Activated CD8-positive, alpha-beta memory T cell treated with anti-CD3 and anti-CD28 coated beads, Interleukin-2, amount 50 U/mL, for 1 hour (primary cell): ENCODE data around the gene SUPT6H.
A peak's percentile ranks its signal among the peaks of the same experiment; 100 is the strongest.

Source experiments
- DNase-seq: peaks from one replicate; pipeline ENCODE4 v3.0.0-alpha.2; 2020; ENCODE audit errors: extremely low read depth

Gene SUPT6H

DNA sequence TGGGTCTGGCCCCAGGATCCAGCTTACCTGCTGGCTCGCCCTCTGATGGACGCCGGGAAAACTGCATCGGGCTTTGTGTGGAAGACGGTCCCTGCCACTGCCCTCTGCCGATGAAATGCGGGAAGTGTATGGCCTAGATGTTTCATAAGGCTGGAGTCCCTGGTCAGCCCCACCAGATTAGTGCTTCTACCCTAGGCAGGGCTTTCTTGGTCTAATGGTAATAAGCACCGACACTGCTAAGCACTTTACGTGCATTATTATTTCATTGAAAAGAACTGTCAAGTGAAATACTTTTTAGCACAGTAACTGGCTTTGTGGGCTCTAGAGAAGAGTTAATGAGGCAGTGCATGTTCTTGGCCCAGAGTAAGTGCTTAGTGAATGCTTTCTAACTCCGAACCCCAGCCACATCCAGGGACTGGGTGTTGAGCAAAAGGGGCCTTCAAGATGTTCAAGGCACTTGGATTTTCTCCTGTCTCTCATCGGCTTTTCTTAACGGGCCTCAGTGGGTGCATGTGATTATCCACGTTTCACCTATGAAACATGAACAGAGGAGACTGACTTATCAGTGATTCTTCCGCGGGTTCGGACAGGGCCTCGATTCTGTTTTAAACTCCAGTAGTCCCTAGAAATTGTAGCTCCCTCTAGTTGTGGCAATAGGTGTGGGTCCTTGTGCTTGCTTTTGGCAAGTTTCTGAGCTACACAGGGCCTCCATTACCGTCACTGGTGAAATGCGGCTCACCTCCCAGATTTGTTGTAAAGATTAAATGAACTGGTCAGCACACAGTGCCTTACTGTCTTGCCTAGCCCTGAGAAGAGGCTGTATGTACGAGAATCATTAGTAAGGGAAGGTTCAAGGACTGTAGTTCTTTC lies 88.4 kb downstream of the SUPT6H start:
- DNase-seq = peak; percentile 68

DNA sequence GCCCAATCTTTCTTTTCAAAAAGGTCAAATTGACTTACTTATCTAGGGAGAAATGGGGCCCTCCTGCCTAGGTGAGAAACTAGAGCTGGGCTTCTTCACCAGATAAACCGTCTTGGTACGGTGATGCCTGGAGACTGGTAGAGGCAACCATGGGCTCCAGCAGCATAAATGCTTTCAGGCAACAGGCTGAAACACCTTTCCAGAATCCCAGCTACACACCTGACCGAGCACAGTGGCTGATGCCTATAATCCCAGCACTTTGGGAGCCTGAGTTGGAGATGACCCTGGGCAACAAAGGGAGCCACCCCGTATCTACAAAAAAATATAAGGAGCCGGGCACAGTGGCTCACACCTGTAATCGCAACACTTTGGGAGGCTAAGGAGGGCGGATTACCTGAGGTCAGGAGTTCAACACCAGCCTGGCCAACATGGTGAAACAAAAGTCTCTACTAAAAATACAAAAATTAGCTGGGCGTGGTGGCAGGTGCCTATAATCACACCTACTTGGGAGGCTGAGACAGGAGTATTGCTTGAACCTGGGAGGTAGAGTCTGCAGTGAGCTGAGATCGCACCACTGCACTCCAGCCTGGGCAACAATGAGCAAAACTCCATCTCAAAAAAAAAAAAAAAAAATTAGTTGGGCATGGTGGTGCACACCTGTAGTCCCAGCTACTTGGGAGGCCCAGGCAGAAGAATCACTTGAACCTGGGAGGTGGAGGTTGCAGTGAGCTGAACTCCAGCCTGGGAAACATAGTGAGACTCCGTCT lies 89.8 kb downstream of the SUPT6H start:
- DNase-seq = no peak
